ENCODE data around the gene TRRAP.

The TRRAP gene

GRCh38 chr7:98903246-98903645 is 24.9 kb downstream of the TRRAP start:
- no peak for DNase-seq

GRCh38 chr7:98907570-98907969 is 29.2 kb downstream of the TRRAP start:
- no peak for DNase-seq

- no peak for DNase-seq
Measured at GRCh38 chr7:98908585-98908984, 30.3 kb downstream of the TRRAP start.

- no peak for DNase-seq
Measured at GRCh38 chr7:98909487-98909886, 31.2 kb downstream of the TRRAP start.

- no peak for DNase-seq
Measured at GRCh38 chr7:98910427-98910826, 32.1 kb downstream of the TRRAP start.

GRCh38 chr7:98911916-98912315 is 33.6 kb downstream of the TRRAP start:
- no peak for DNase-seq

GRCh38 chr7:98913026-98913425 is 34.7 kb downstream of the TRRAP start:
- no peak for DNase-seq

- no peak for DNase-seq
Measured at GRCh38 chr7:98913612-98914011, 35.3 kb downstream of the TRRAP start.

- no peak for DNase-seq
Measured at GRCh38 chr7:98917331-98917730, 39.0 kb downstream of the TRRAP start.

- DNase-seq = no peak
Measured at GRCh38 chr7:98921608-98922372, 43.5 kb downstream of the TRRAP start.

- DNase-seq = no peak
Measured at GRCh38 chr7:98922392-98923187, 44.3 kb downstream of the TRRAP start.

- DNase-seq = no peak
Measured at GRCh38 chr7:98923512-98923911, 45.2 kb downstream of the TRRAP start.

GRCh38 chr7:98927125-98927524 is 48.8 kb downstream of the TRRAP start:
- DNase-seq = no peak

- no peak for DNase-seq
Measured at GRCh38 chr7:98930464-98930863, 52.1 kb downstream of the TRRAP start.

GRCh38 chr7:98930921-98931320 is 52.6 kb downstream of the TRRAP start:
- DNase-seq = no peak

GRCh38 chr7:98933321-98933720 is 55.0 kb downstream of the TRRAP start:
- DNase-seq = no peak

- DNase-seq = no peak
Measured at GRCh38 chr7:98934267-98934666, 55.9 kb downstream of the TRRAP start.

- no peak for DNase-seq
Measured at GRCh38 chr7:98935811-98936210, 57.5 kb downstream of the TRRAP start.

GRCh38 chr7:98943336-98943735 is 65.0 kb downstream of the TRRAP start:
- DNase-seq = no peak

- DNase-seq = no peak
Measured at GRCh38 chr7:98944386-98944785, 66.1 kb downstream of the TRRAP start.

- DNase-seq = no peak
Measured at GRCh38 chr7:98945852-98946251, 67.5 kb downstream of the TRRAP start.

- DNase-seq = no peak
Measured at GRCh38 chr7:98946389-98946788, 68.1 kb downstream of the TRRAP start.

- no peak for DNase-seq
Measured at GRCh38 chr7:98949336-98950044, 71.2 kb downstream of the TRRAP start.

GRCh38 chr7:98955992-98956391 is 77.7 kb downstream of the TRRAP start:
- no peak for DNase-seq
